Hypothalamus (tissue), 51 donors: Measurements from ENCODE around the gene ABI3BP.

Experiments
- DNase-seq, 51 donors: peaks; one replicate each; lab custom pipeline; 2025; lab: John Stamatoyannopoulos, UW

ABI3BP gene

GRCh38 chr3:100745617-100746016 lies 247.6 kb downstream of the ABI3BP start:
- no peak for DNase-seq

DNA sequence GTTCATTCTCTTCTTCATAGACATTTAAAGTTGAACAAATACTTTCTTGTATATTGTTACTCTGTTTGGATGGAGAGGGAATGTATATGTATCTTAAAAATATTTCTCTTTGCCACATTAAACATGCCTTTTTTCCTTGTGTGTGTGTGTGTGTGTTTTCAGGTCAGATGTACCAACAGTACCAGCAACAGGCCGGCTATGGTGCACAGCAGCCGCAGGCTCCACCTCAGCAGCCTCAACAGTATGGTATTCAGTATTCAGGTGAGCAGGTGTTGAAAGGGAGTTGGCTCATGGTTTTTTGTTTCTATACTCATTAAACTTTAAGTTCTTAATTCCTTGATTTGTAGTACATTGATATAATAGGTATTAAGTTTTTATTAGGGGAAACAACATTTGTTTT lies 248.6 kb downstream of the ABI3BP start:
- no peak for DNase-seq

- no peak for DNase-seq
Measured at GRCh38 chr3:100743535-100743934, 249.7 kb downstream of the ABI3BP start.

GRCh38 chr3:100740207-100740606 lies 253.0 kb downstream of the ABI3BP start:
- no peak for DNase-seq

DNA sequence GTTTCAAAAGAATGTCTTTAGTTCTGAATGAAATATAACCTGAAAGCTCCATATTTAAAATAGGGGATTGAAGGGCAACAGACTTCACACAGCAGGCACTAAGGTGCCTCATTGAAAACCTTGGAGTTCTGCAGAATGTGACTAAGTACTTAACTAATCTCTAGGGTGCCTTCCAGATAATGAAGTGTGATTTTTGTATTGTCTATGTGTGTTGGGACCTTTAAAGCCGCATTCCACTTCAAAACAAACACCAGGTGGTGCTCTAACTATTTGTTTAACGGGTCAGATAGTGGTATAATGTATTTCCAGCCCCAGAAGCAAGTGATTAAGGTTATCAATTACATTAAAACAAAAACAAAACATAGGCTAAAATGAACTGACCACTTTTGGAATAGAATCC lies 255.9 kb downstream of the ABI3BP start:
- DNase-seq = peak in 1 of 51 donors; percentile 6

- DNase-seq = no peak
Measured at GRCh38 chr3:100732435-100732834, 260.8 kb downstream of the ABI3BP start.

- DNase-seq = no peak
Measured at GRCh38 chr3:100730524-100730923, 262.7 kb downstream of the ABI3BP start.

DNA sequence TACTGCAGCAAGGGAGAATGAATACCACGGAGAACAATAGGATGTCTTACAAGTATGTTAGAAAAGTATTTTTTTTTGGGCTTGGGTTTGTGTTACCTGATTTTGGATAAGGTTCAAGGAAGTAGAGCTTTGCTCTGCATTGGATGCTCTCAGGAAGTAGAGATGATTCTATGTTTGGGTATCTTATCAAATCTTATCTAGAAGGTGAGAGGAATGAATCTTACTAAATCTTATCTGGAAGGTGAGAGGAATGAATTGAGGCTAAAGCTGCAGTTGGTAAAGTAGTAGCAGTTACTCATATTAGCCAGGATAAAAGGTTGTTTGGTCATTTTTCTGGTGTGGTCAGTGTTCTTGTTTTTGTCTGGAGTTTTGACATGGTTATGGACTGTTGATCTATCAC lies 266.5 kb downstream of the ABI3BP start:
- DNase-seq = no peak

GRCh38 chr3:100725935-100726513 lies 267.2 kb downstream of the ABI3BP start:
- DNase-seq = no peak

GRCh38 chr3:100720426-100720825 lies 272.8 kb downstream of the ABI3BP start:
- DNase-seq = no peak

- DNase-seq = no peak
Measured at GRCh38 chr3:100719136-100719535, 274.1 kb downstream of the ABI3BP start.

- no peak for DNase-seq
Measured at GRCh38 chr3:100717637-100718487, 275.4 kb downstream of the ABI3BP start.

- DNase-seq = no peak
Measured at GRCh38 chr3:100717063-100717462, 276.2 kb downstream of the ABI3BP start.

DNA sequence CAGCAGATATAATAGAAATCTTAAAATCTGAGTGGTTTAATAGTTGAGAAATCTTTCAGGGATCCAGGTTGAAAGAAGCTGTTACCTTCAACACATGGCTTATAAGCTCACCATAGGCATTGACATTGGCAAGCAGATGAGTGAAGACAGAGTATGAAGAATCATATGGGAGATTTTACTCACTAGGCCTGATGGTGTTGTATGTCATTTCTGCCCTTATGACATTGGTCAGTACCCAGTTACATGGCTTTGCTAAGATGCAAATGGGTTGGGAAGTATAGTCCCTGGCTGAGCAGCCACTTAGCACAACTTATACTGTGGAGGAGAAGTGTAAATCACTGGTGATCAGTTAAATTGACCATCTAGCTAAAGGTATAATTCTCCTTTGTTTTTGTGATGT lies 278.0 kb downstream of the ABI3BP start:
- no peak for DNase-seq

- DNase-seq = peak in 1 of 51 donors; percentile 33
Measured at GRCh38 chr3:100710261-100710968, 282.8 kb downstream of the ABI3BP start.

DNA sequence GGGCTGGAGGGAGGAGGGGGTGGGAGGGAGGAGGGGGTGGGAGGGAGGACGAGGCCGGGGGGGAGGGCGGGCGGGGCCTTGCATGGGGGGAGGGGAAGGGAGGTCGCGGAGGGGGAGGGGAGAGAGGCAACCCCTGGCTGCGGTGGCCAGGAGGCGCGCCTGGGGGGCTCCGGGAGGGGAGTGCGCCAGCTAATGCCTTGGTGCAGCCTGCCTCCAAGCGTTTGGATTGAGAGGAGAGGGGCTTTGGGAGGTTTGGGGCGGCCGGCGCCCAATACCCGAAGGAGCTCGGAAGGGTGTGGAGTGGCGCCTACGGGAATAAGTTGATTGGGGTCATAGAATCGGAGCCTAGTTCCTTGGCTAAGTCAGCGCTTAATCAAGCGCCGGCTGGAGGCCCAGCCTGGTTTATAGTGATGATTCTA lies 283.4 kb downstream of the ABI3BP start:
- DNase-seq = peak in 27 of 51 donors; percentile 8 to 82 (median 30)

DNA sequence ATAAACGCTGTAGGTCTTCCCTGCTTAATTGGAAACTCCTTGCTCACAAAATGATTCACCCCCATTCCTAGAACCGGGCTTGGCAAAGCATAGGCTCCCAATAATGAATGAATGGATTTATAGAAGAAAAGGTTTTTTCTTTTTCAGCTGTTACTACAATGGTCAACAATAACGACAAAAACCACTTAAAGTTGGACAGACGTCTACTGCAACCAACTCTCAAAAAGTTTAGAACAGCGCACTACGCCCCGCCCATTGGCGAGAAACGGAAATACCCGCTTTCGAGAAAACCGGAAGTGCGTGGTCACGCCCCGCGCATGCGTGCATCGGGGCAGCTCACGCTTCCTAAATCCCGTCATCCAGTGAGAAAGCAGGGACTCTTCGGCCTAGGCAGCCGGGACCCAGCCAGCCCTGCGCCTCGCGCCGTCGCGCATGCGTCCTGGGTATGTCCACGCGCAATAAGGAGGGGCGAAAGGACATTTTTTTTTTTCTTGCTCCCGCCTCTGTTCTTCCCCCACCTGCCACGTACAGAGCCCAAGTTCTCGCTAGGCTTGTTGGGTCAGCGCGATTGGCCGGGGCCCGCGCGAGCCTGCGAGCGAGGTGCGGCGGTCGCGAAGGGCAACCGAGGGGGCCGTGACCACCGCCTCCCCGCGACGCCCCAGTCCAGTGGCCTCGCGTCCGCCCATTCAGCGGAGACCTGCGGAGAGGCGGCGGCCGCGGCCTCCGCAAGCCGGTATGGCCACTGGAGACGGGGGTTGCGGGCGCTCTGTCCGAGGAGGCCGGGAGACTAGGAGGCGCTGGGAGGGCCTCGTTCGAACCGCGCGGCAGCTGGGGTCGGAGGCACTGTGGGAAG lies 284.0 kb downstream of the ABI3BP start, which contains the start of gene TFG:
Gene TFG, plus strand, starts transcription at position 506 of the 853 bp plus-strand sequence. CDS start 4,192 bp downstream, outside the sequence.
- DNase-seq = peak; percentile 67 to 100 (median 94)

- no peak for DNase-seq
Measured at GRCh38 chr3:100708644-100708988, 284.6 kb downstream of the ABI3BP start.

DNA sequence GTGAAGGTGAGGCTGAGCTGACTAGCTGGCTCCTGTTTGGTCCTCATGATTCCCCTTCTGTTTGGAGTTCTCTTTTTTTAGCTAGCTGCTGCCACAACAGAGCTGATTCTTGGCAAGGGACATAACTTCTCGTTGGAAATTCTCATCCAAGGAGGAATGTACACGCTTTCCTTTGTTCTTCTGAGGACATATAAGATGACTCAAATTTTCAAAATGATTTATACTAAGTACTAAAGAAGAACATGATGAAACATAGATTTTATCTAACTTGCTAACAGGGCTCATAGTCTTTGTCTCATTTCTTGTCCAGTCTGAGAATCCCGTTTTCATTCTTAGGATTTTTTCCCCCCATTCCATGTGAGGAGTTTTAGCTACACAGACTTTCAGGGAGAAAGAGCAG lies 286.9 kb downstream of the ABI3BP start:
- DNase-seq = no peak

GRCh38 chr3:100703865-100704264 lies 289.4 kb downstream of the ABI3BP start:
- DNase-seq = no peak

GRCh38 chr3:100702980-100703345 lies 290.3 kb downstream of the ABI3BP start:
- DNase-seq = no peak
